HG02938 (cell line): Measurements from ENCODE around the gene POU6F2.

Experiments
- ATAC-seq: cut with Tn5 transposase; IDR thresholded peaks from one replicate; pipeline ENCODE4 v1.9.1; 2021; ENCODE audit warnings: mild to moderate bottlenecking, moderate library complexity; ENCODE audit not compliant: unreplicated experiment

Gene POU6F2

DNA sequence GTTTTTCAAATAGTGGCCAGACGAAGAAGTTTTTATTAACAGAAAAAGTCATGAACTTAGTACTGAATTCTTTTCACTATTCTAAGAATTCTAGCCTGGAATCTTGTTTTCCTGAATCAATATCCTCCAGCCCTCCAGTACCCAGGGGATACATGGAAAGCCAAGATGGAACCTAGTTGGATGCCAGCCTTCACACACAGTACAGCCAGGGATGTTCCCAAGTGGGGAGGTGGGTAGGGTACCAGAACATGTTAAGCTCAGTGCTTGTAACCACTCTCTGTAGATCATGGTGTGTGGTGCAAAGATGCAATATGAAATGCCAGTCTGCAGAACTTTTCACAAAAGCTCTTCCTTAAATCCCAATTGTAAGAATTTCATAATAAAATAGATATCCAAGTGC is 128.0 kb downstream of the POU6F2 start:
- no peak for ATAC-seq

DNA sequence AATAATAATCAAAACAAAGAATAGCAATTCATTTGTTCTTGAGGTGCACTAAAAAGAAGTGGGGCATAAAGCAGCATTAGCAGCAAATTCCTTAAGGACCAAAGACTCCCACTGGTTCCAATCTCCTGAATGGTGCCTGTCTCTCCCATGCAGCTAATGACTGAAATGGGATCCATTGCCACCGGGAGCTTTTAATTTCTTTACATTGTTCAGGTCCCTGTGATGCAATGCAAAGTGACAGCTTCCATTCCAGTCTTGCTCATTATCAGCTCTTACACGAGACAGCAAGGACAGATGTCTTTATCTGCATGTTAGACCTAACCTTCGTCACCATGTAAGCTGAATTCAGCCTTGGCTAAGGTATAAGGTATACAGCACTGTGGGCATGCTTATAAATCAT is 148.1 kb downstream of the POU6F2 start:
- ATAC-seq: no peak

DNA sequence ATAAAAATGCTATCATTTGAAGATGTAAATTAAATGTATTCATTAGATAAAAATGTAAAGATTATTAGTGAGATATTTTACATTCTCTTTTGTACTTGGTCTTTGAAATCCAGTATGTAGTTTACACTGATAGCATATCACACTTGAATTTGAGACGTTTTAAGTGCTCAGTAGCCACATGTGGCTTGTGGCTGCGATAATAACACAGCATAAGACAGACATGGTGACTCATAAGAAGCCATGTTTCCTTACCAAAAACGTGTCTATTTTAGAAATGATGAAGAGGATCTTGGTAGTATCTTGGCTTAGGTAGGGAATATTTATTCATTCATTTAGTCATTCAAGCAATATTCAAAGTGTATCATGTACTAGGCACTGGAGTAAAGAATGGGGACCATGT is 149.3 kb downstream of the POU6F2 start:
- ATAC-seq: no peak

DNA sequence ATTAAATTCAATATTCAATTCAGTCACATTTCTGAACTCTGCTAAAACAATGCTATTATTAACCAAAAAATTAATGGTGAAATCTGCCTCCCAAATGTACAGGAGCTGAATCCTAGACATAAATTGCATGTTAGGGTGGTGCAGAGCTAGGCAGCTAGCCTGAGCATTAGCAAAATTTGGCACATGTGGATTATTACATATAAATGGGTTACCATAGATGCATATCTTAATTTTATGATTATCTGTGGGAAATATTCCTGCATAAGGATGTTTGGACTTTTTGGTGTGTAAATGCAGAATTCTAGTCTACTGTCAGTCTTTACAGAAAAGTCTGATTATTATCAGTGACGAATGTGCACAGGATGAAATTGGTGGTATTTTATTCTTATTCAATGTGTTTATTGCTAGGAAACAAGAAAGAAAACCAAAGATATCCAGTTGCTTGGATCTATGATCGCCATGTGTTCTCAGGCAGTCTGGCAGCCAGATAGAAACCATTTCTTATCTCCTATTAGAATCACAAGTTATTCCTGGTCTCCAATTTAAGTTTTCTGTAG is 150.7 kb downstream of the POU6F2 start:
- no peak for ATAC-seq

DNA sequence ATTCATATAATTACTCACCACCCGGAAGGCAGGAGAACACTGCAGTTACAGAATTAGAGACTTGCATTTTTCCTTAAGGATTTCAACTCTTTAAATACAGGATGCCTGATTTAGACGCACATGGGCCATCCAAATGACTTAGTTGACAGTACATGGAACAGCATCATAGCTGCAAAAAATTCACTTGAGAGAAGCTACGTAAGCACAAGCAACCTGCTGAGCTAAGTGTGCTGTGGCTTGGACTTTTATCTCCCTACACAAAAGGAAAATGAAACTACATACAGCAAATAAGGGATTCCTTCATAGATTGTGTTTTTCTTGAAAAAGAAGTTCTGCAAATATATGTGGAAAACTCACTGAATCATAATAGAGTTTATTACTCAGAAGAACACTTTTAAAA is 152.6 kb downstream of the POU6F2 start:
- no peak for ATAC-seq

DNA sequence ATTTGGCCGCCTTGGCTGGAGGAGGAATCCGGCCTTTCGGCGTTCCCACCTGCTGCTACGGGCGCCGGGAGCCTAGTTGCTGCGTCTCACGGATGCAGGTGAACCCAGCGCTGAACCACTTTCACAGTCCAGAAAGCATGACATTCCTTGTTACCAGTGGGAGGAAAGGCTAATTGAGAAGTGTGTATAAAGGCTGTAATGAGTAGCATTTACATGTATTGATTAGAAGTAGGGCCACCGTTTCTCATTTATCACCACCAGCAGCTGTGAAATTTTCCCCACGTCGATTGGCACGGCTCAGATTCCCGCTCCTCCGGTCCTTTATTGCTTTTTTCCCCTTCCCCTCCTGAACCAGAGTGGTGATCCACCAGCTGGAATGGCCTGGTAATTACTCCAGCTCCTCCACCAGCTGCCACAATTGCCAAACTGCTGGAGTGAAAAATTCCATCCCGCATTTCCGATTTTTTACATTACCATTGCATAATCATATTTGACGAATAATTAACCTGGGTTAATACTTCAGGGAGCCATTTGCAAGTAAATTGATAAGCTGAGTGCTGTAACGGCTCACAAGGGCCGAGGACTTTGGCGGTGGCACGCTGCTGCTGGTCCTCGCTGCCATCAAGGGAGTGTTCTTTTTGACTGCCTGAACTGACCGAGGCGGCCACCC is 153.3 kb downstream of the POU6F2 start:
- ATAC-seq: no peak

DNA sequence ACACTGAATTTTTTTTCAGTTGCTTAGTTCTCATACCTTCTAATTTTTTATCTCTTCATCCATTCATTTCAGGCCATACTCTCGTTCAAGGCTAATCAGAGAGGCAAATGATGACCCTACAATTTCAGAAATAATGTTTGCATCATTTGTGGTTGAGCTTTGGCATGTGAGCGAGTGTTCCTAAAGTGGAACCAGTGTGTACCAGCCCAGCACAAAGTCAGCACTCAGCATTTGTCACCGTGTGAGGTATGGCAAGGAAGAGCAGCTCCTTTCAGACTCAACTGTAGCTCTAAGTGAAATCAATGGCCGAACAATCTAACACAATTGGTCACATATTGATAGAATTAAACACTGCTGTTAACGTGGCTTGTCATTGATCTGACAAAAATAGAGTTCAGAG is 154.6 kb downstream of the POU6F2 start:
- ATAC-seq: no peak

DNA sequence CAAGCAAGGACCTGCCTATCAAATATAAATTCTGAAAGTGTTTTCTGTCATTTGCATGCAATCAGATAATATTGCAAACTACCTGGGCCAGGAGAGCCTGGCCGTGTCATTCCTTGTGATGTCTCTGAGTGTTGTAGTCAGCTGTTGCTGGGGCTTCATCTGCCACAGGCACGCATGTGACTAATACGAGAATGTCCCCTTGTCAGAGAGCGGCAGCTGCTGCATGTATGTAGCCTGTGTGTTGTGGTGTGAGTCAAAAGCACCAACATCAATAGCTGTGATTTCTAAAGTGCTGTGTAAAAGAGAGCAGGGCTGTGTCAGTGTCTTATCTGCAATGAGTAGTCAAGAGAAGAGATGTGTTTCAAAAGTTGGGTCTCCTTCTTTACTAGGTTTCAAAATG is 155.4 kb downstream of the POU6F2 start:
- no peak for ATAC-seq

DNA sequence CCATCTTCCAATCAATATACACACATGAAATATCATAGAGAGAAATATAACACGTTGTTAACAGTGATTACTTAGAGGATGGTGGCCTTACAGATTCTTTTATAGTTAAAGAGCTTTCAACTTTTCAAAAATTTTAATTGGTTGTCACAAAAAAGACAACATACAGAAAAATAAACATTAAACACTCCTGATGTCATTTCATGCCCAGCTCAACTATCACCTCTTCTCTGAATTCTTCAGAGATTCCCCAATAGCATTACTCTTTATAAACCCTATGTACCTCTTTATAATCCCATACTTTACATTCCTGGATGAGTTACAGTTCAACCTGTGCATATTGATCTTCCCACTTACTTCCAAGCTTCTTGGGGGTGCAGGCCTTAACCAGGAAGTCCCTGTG is 159.8 kb downstream of the POU6F2 start:
- ATAC-seq: no peak

DNA sequence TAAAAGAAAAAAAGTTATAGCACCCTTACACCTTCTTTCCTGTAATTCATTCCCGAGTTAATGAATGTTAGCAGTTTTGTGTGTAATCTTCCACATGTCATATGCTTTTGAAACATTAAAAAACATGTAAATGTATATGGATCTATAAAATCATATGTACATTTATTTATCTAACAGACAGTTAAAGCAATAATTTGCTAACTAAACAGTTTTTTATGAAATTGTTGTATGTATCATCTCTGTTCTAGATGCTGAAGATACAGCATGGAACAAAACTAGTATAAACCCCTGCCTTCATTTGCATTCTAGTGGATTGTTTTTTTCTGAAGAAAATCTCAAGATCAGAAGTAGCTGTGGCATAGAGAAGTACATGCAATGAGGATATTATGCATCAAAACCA is 165.0 kb downstream of the POU6F2 start:
- no peak for ATAC-seq

DNA sequence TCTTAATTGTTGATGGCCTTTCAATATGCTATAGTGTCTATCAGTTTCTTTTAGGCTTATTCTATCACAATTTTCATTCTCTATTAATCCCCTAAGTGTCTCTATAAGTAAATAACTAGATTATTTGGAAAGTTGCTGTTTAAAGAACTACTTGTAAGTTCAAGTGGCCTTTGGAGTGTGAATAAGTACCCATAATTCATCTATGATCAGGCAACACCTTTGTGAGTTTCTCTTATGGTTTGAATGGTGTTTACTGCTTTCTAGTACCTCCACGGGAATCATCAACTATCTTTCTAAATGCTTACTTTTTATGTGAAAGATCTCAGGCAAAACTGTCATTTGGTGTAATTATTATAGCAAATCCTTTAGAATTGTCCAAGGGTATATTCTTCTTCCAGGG is 166.7 kb downstream of the POU6F2 start:
- no peak for ATAC-seq

DNA sequence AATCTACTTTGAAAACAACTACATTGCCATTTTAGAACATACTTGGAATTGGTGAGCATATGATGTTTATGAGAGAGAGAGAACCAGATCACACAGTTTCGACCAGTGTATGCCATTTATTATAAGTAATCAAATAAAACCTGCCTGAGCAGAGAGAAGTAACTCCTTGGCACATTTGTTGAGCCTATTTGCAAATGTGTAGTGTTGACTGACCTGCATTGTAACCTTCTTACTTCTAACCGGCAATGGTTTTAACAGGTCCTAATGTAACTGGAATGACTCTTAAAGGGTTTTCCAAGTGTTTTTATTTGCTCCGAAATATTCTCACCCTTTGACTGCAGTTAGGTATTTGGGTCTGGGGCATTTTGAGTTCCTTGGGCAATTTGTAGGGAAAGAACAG is 167.6 kb downstream of the POU6F2 start:
- ATAC-seq: no peak

DNA sequence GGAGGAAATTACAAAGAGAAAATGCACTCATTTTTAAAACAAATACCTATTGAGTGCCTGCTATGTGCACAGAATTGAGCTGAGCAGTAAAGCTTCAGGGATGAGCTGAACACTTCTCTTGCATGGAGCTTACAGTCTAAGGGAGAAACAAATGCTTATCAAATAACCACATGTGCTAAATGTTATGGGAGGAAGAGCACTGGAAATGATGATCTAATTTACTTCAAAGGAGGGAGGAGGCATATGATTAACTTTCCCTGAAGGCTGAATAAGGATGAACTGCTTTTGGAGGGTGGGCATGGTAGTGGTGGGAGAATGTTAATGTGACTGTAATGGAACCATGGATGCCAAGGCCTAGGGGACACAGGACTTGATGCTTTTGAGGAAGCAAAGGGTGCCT is 168.2 kb downstream of the POU6F2 start:
- no peak for ATAC-seq

DNA sequence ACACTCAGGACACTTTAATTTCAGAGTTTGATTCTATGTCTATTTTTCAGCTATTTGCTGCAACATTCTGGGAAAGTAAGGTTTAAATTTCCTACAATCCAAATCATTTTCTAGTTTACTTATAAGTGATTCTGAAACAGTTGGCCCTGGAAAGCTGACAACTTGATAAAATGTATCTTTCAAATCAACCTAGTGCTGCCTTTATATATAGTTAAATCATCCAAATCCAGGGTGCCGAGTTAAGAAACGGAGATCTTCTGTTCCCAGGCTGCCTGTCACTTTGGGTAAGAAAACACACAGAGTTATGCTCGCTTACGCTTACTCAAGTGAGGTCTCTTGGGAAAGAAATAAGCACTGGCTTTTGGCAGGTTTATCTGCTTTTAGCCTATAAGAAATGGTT is 175.0 kb downstream of the POU6F2 start:
- ATAC-seq: no peak

DNA sequence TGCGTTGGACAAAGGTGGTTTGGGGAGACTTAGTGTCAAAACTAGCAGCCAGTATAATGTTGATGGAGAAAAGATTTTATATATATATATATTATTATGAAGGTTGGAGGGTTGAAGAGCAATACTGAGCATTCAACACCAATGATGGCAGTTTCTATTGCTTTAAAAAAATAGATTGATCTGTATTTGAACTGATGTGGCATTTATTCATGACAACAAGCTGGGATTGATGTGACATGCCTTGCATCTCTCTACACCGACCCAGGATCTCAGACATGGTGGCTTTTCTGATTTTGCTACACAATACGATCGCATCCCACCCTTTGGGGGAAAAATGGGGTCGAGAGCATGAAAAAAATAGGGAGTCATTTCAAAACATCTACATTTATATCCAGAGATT is 175.4 kb downstream of the POU6F2 start:
- no peak for ATAC-seq

DNA sequence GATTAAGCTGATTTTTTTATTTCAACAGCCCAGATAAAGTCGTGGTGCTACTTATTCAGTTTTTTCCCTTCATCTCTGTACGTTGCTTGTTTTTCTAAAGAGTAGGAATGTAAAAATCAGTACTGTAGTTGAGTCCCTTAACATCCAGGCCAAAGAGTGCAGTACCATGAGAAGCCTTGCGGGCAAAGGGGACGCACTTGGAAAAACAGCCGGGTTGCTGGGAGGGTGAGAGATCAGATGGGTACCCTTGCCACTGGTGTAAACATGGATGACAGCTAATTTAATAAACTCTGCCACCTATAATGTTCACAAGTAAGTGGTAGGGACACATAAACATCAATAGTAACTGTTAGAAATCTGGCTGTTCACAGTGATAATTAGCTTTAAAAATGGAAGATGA is 175.9 kb downstream of the POU6F2 start:
- ATAC-seq: no peak

DNA sequence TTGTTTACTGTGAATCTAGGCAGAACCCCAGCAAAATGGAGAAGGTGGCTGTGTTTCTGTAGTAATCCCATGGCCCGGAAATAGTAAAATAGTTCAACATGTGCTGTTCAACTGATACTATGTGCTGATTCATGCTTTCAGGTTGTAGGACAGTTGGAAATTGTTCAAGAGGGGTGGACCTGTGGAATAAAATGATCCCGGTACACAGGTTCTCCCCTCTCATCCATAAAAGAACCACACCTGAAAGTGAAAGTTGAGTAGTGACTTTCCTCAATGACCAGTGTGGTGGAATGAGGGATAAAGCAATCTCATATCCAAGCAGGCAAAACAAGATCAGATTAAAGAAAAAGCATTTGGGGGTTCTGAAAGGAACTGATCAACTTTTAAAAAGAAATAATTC is 177.1 kb downstream of the POU6F2 start:
- ATAC-seq: no peak

DNA sequence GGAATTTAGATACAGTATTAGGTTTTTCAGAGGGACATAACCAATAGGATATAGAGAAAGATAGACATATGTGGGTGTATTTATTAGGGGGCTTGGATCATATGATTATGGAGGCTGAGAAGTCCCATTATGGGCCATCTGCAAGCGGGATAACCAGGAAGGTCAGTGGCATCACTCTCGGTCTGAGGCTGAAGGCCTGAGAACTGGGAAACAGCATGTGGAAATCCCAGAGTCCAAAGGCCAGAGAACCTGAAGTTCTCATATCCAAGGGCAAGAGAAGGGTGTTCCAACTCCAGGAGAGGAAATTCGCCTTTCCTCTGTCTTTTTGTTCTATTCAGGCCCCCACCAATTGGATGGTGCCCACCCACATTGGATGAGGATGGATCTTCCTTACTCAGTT is 180.7 kb downstream of the POU6F2 start:
- no peak for ATAC-seq

DNA sequence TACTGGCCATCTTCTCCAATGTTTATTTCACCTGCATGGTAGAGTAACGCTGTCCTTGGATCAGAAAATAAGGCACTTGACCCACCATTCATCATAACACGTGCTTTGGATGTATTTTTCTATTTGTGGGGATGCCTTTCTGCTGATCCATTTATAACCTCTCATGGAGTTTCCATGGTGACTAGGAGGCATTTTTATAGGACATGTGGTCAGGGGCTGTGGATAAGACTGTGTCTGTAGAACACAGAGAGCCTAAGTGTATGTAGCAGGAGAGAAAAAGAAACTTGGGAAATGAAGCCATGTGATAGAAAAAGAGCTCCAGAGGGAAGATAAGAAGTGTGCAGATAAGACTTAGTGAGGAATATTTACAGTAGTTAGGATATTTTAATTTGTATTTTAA is 184.2 kb downstream of the POU6F2 start:
- no peak for ATAC-seq

DNA sequence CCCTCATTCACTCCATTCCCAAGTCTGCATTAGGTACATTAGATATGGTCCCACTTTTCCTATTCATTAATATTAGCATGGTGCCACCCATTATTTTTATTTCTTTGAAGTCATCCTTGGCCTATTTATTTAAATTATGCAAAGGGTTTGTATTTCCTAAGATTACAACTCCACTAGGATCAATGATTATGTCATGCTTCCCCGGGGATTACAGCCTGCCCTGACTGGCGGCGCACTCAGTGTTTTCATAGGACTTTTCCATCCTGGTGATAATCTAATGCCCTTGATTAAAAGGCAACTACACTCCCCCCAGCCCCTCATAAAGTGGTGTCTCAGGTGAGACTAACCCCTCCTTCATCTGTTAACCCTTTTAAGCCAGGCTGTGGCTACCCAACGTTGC is 187.2 kb downstream of the POU6F2 start:
- no peak for ATAC-seq

DNA sequence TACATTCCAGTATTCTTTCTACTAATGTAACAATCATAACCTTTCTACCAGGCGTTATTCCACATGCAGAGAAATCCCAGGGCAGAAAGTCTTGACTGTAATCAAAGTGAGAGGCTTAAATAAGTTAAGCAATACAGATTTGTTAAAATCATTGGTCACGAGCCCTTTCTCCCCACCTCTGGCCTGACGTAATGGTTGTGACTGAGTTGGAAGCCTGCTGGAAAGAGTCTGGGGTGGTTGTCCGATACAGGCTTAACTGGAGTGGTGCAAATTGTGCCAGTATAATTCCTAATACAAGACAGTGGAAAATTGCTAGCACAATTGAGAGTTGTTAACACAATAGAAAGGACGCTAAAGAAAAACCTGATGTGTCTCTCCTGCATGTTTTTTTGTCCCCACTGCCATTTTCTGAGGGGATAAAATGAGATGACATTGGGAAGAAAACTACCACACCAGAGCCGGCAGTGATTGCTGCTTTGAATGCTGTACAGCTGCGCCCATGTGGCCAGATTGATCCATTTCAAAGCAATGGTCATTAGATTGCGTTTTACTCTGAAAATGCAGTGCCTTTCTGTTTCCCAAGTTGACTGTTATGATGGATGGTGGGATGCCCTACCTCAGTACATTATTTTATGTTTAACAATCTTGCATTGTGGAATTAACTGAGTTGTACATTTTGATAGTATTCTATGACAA is 190.8 kb downstream of the POU6F2 start:
- no peak for ATAC-seq

DNA sequence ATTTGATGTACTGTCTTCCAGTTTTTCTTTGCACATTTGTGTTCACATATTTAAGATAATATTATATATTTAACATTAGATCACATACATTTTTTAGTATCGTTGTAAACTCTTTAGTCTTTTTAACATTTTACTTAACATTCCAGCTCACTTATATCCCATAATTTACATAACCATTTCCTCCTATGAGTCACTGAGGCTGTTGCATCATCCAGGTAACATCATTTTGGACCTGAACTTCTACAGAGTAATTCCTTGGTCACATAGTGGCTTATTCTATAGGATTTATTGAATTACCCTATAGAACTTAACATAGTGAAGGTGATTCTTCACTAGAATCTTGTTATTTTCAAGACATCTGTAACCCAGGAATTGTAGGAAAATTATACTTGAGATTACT is 194.4 kb downstream of the POU6F2 start:
- no peak for ATAC-seq

DNA sequence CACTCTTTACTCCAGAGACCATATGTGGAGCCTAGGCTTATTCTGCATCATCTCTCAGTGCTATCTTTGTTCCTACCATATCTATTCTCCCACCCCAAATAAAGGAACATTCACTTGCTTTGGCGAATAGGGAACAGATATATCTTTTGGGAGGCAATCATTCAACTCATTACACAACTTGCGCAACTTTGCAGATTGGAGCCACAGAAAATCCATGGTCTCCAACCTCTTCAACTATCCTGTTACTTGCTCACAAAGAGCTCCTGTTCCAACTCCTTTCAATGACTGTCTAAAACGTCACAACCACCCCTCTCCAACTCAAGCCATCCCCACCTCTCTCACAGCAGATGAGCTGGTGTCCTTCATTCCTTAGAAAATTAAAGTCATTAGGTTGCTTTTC is 203.7 kb downstream of the POU6F2 start:
- no peak for ATAC-seq
